Neural cell (in vitro differentiated cells): Measurements from ENCODE around the gene WWTR1.

Experiments
- MXI1 ChIP-seq: fragments of 450-650 bp; conservative IDR thresholded peaks from 2 replicates; pipeline ENCODE4 v1.6.1; 2014; ENCODE audit warnings: antibody characterized with exemption, mild to moderate bottlenecking; ENCODE audit not compliant: poor library complexity, severe bottlenecking
- POLR2AphosphoS5 ChIP-seq: IDR thresholded peaks from 2 replicates; pipeline ENCODE4 v1.6.1; 2012
- TF ChIP-seq, protein P1 (sequence below): fragments of 450-650 bp; IDR thresholded peaks from 2 replicates; pipeline ENCODE4 v1.5.1; 2014; ENCODE audit warnings: antibody characterized with exemption, mild to moderate bottlenecking, moderate library complexity; ENCODE audit not compliant: poor library complexity, severe bottlenecking

DNA sequence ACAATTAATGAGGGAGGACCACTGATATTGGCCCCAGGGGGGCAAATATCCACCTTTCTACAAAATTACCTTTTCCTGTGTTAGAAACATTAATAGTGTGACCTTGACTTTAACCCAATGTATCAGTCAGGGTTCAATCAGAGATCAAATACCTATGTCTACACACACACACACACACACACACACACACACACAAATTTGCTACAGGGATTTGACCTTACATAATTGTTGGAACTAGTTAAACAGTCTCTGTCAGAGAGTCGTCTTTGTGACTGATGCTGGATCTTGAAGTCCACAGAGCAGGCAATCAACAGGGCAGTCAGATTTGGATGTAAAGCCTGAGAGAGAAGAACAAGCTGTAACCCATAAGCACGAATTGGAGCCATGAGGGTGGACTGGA is 150.9 kb downstream of the WWTR1 start:
- TF ChIP-seq, protein P1, sequence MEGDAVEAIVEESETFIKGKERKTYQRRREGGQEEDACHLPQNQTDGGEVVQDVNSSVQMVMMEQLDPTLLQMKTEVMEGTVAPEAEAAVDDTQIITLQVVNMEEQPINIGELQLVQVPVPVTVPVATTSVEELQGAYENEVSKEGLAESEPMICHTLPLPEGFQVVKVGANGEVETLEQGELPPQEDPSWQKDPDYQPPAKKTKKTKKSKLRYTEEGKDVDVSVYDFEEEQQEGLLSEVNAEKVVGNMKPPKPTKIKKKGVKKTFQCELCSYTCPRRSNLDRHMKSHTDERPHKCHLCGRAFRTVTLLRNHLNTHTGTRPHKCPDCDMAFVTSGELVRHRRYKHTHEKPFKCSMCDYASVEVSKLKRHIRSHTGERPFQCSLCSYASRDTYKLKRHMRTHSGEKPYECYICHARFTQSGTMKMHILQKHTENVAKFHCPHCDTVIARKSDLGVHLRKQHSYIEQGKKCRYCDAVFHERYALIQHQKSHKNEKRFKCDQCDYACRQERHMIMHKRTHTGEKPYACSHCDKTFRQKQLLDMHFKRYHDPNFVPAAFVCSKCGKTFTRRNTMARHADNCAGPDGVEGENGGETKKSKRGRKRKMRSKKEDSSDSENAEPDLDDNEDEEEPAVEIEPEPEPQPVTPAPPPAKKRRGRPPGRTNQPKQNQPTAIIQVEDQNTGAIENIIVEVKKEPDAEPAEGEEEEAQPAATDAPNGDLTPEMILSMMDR: no peak
- no peak for TF ChIP-seq POLR2AphosphoS5
- TF ChIP-seq MXI1: no peak
